NCI-H82 (cell line): Measurements from ENCODE around the gene DNM3.

Experiments used
- DNase-seq: peaks from one replicate; lab custom pipeline; 2025; lab: John Stamatoyannopoulos, UW

Gene DNM3

DNA sequence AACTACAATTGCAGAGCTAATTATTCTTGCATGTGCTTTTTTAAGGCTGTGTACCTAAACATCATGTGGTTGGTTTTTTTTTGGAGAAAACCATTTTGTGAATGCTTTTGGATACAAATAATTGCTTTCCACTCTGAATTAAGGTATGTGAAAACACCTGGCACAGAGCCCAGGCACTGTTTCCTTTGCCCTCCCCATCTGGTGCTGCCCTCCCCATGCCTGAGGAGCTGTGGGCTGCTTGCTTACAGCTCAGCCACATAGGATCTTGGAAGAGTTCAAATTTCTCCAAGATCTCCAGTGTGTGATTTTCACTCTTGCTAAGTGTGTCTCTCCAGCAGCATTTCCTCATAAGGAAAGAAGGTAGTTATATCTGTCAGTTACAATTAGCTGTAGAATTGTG lies 27.8 kb downstream of the DNM3 start:
- peak; percentile 23 for DNase-seq

DNA sequence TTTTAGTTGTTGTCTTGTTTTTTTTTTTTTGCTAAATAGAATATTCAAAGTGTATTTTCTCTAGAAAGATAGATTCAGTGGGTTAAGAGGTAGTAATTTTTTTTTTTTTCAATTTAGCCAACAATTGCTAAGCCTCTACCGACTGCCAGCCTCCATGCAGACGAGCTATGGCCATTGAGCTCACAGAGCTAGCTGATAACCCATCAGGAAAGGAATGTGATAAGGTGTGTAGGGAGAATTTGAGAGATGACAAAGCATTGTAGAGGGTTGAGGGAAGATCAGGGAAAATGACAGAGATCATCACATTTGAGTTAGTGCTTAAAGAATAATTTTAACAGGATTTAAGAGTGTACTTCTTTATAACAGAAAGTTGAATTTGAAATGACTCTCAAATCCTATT lies 30.6 kb downstream of the DNM3 start:
- DNase-seq: no peak

GRCh38 chr1:171872430-171872829 lies 31.1 kb downstream of the DNM3 start:
- DNase-seq: no peak

DNA sequence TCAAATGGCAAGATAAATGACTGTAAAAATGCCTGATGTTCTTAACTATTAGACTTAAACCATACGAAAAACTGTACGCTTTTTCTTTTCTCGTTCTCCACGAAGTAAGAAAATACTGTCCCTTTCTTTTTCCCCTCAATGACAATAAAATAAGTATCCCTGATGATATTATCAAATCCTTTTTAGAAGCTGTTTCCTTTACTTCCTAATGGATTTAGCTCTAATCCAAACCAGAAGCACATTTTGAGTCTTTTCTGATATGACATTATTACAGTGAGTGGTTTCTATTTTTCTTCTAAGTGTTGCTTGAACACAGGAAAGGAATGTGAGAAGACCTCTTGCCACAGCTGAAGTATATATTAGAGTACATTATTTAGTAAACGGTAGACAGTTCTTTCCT lies 32.4 kb downstream of the DNM3 start:
- no peak for DNase-seq

DNA sequence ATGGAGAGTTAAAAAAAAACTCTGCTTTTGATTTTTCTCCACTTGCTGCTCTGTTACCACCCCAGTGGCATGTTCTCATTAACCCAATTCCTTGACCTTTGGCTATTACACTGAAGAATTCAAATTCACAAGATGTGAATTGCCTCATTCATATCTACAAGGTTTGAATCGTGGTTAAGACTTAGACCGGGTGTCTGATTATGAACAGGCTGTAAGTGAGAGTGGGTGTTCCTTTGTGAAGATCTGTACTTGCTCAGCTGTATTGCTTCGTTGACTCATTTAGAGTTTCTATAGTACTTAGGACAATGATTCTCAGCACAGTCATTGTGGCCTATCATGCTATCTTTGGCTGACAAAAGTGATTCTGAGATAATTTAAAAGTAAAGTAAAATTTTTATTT lies 36.4 kb downstream of the DNM3 start:
- DNase-seq: no peak

DNA sequence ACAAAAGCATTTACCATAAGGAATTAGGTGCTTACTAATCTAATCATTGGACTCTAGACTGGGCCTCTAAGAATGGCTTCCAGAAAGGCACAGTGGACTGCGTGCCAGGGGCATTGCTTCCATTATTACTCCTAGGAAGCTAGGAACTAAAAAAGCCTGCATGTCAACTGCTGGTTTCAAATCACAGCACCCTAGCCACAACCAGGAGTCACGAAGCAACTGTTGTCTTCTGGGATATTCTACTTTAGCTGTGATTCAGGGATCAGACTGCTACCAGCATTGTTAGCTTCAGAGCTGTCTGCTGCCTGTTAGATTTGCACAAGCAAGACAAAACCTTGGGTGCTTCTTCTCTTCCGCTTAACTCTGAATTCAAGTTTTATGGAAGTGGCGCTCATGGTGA lies 38.3 kb downstream of the DNM3 start:
- DNase-seq: no peak

GRCh38 chr1:171881442-171881841 lies 40.1 kb downstream of the DNM3 start:
- DNase-seq: no peak

GRCh38 chr1:171883849-171884248 lies 42.6 kb downstream of the DNM3 start:
- no peak for DNase-seq

DNA sequence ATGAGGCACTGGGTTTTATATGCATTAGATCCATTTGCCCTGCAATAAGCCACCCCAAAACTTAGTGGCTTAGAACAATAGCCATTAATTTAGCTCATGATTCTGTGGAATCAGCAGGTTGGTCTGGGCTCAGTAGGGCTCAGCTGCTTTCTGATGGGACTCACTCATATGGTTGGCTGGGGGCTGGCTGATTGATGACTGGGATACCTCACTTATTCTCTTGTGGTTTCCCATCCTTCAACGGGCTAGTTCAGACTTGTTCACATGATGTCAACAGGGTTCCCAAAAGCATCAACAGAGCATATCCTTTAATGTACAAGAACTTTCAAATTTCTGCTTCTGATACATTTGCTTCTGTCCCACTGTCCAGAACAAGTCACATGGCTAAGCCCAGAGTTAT lies 43.2 kb downstream of the DNM3 start:
- DNase-seq: no peak

- no peak for DNase-seq
Observed at GRCh38 chr1:171890131-171890530, 48.8 kb downstream of the DNM3 start.

DNA sequence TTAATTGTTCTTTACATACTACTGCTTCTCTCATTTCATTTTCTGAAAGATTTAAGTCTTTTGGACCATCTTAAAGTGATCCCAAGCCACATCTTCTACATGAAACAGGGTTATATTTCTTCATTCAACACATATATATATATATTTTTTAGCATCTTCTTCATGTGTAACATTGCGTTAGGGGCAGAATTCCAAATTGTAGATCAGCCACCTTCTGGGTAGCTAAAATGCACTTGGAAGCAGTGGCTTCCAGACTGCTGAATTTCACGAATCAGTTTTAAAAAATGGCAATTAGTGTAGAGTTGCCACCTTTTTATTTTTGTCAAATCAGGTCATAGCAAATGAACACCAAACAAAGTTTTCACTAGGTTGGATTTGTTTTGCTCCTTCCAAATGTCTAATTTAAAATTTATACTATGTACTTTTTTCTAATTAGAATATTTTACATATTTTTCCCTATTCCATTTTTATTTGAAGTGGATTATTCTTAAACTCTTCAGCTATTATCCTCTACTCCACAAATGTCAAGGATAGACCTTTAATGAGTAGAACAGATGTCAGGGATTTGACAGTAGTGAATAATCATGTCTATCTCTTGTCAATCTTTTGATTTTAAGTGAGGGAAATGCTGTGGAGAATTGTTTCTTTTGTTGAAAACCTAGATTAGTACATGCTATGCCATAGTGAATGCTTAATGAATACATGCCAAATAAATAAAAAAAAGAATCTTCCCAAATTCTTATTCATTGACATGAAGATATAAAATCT lies 55.8 kb downstream of the DNM3 start:
- peak; percentile 9 for DNase-seq

- peak; percentile 35 for DNase-seq
Observed at GRCh38 chr1:171898941-171899340, 57.6 kb downstream of the DNM3 start.

GRCh38 chr1:171899838-171900237 lies 58.5 kb downstream of the DNM3 start:
- no peak for DNase-seq

GRCh38 chr1:171901245-171901644 lies 59.9 kb downstream of the DNM3 start:
- no peak for DNase-seq

DNA sequence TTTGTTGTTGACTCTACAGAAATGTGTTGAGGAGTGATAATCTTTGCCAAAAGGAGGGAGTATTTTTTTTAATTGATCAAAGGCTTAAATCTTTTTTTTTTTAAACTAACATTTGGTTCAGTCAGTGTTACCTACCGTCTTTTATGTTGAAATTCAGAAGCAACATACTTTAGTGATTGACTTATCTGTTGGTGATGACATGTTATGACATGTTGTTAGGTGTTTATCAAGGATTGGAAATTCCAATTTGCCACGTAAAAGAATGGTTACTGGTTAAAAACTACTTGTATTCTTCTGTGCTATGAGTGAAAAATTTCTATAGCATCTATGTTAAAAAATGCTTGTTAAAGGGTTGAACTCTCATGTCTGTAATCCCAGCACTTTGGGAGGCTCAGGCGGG lies 61.2 kb downstream of the DNM3 start:
- DNase-seq: no peak

- no peak for DNase-seq
Observed at GRCh38 chr1:171904778-171905450, 63.6 kb downstream of the DNM3 start.

DNA sequence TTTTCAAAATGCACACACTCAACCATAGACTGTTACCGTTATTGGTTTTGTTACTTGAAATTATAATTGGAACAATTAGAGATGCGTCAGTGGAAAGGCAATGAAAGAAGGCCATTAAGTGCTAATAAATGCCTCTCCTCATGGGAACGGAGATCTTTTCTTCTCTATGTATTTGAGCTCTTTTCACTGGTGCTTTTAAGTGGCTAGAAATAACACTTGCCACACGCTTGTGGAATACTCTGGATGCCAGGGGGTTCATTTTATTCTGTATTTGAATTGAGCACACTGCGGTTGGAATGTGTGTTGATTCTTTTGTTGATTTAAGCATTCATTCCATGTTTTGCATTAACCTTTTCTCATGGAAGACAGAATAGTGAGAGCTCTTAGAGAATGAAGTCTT lies 68.4 kb downstream of the DNM3 start:
- DNase-seq: no peak

- peak; percentile 20 for DNase-seq
Observed at GRCh38 chr1:171910786-171911185, 69.5 kb downstream of the DNM3 start.

GRCh38 chr1:171911506-171911905 lies 70.2 kb downstream of the DNM3 start:
- no peak for DNase-seq

DNA sequence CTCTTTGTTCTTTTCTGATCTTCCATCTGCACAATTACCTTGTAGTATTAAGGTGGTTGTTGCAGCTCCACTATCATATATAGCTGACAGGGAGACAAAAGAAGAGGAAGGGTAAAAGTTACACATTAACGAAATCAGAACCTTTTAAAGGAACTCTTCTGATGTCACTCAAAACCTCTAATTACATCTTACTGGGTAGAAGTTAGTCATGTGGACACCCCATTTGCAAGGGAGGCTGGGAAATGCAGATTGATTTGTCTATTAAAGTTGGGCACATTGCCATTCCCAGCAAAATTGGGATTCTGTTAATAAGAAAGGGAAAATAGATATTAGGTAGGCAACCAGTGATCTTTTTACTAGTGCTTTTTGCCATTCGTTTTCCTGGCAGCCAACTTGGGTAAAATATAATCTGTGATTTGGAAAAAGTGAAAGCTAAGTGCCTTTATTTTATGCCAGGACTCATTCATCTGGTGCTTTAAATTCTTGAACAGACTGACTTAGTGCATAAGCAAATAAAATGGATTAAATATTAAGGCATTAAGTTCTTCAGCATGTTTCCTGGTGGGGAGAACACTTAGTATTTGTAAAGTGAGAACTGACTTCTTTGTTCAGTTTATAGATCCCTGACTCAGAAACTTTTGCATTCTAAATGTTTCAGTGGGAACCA lies 71.3 kb downstream of the DNM3 start:
- DNase-seq: peak; percentile 40

DNA sequence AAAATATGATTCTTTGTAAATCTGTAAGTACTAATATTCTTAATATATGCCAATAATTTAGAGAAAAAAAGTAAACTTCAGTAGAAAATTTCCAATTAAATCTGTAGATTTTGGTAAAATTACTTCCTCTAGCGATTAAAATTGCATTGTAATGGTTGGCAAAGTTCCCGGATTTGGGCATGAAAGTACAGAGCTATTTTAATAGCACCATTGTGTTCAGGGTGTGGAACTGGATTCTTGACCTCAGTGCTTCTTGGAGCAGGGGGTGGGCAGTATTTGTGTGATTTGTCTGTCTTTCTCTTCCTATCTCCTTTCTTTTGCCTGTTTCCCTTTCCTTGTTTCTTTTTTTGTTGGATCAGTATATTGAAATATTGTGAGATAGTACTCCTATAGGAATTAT lies 72.1 kb downstream of the DNM3 start:
- DNase-seq: no peak

DNA sequence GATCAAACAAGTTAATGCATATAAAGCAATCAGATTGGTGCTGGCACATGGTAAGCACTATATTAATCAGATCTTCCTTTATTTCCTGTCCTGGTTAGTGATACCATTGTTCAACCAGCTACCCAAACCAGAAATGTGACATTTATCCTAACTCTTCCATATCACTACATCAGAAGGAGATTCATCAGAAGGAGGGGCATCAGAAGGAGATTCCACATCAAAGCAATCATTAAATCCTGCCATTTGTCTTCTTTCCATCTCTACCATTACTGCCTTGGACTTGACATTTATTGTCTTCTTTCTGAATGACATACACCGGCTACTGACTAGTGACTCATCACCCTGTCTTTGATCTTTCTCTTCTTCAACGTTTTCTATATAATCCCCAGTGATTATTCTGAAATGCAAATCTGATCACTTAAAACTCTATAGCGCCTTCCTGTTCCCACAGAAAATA lies 75.0 kb downstream of the DNM3 start:
- DNase-seq: peak; percentile 24

GRCh38 chr1:171917331-171917730 lies 76.0 kb downstream of the DNM3 start:
- peak; percentile 92 for DNase-seq
